Uterus (tissue), 4 donors: ENCODE results near the gene LYPD6. TPM values are rescaled to one million over a fixed set of nuclear protein-coding genes. Genes with fewer than 3 reads are reported as not detected.

Source experiments
- DNase-seq, 2 donors: peaks; one replicate each; pipeline ENCODE4 v3.0.0-alpha.2; 2019 to 2020
- H3K27ac ChIP-seq, 2 donors: fragments of 200-600 bp; sonication (generic); 1 replicate in 1 of 2; 2 replicates in 1 of 2; pipeline ENCODE4 v1.5.1; 2016 to 2018
- H3K27me3 ChIP-seq, 2 donors: fragments of 200-600 bp; sonication (generic); one replicate each; pipeline ENCODE4 v1.5.1; 2018 to 2019; ENCODE audit warnings: control low read depth in 1 of 2
- H3K36me3 ChIP-seq, 2 donors: fragments of 200-600 bp; sonication (generic); one replicate each; pipeline ENCODE4 v1.5.1; 2019; ENCODE audit warnings: control low read depth in 1 of 2
- H3K4me1 ChIP-seq, 2 donors: fragments of 200-600 bp; sonication (generic); one replicate each; pipeline ENCODE4 v1.5.1; 2018 to 2019; ENCODE audit warnings: control low read depth in 1 of 2
- H3K4me3 ChIP-seq, 2 donors: fragments of 200-600 bp; sonication (generic); 1 replicate in 1 of 2; 2 replicates in 1 of 2; pipeline ENCODE4 v1.5.1; 2018 to 2019; ENCODE audit warnings: mild to moderate bottlenecking in 1 of 2
- H3K9me3 ChIP-seq, 2 donors: fragments of 200-600 bp; sonication (generic); one replicate each; pipeline ENCODE4 v1.5.1; 2019; ENCODE audit warnings: control low read depth in 1 of 2
- CTCF ChIP-seq, 4 experiments: fragments of 200-600 bp in 2 of 4; fragments of 450-650 bp in 2 of 4; sonication (generic) in 2 of 4; IDR thresholded peaks; one replicate each; pipeline ENCODE4 v1.5.1; 2016 to 2019; ENCODE audit warnings: antibody characterized with exemption in 4 of 4, mild to moderate bottlenecking in 2 of 4, moderate library complexity in 1 of 4
- POLR2A ChIP-seq, 2 donors: fragments of 450-650 bp; IDR thresholded peaks; one replicate each; pipeline ENCODE4 v1.6.1; 2016; ENCODE audit warnings: antibody characterized with exemption in 2 of 2, mild to moderate bottlenecking in 1 of 2, moderate library complexity in 1 of 2
- intact Hi-C: fragments of 100-400 bp; cut with DNase I; formaldehyde crosslinking; loops from one replicate; pipeline ENCODE4 v1.15.1; 2023; ENCODE audit warnings: low total_unique reads
- total RNA-seq, 4 donors: library from RNA; depleted of rRNA in 3 of 4; stranded (reverse); fragments of >200 nt in 3 of 4; gene quantifications; one replicate each; pipeline versions ENCODE4 v1.1.0 to v1.2.4, GENCODE V29; 2014 to 2023
- donor health status: DM: yes; HTN: yes; CAD: no.

The LYPD6 gene
- total RNA-seq, 4 donors from 2014 or later: 0.29 to 23.7 (median 1.7) TPM

GRCh38 chr2:149357058-149357457, 26.7 kb downstream of the LYPD6 start:
- TF ChIP-seq POLR2A (IDR thresholded peaks at IDR 0.05) (no peak), CTCF (IDR thresholded peaks at IDR 0.05) (no peak)

GRCh38 chr2:149360106-149360505, 29.7 kb downstream of the LYPD6 start:
- TF ChIP-seq CTCF (IDR thresholded peaks at IDR 0.05): no peak
- no peak for TF ChIP-seq POLR2A (IDR thresholded peaks at IDR 0.05)
- intact Hi-C loops: no loop called here
- Histone ChIP-seq H3K27ac (no peak overlapping the region), H3K9me3 (no peaks in the 10 kb centered on the region), H3K27me3 (no peaks in the 10 kb centered on the region), H3K4me3 (no peak overlapping the region), H3K36me3 (no peaks in the 10 kb centered on the region), H3K4me1 (no peaks in the 10 kb centered on the region)
- no peak for DNase-seq

More at GRCh38 chr2:149357058-149357457, 26.7 kb downstream of the LYPD6 start:
- Histone ChIP-seq H3K27me3 (no peaks in the 10 kb centered on the region), H3K9me3 (no peaks in the 10 kb centered on the region), H3K36me3 (no peaks in the 10 kb centered on the region), H3K4me1 (no peaks in the 10 kb centered on the region), H3K27ac (no peak overlapping the region), H3K4me3 (no peak overlapping the region)
- DNase-seq: no peak
- intact Hi-C loops: no loop called here

GRCh38 chr2:149363958-149364357, 33.6 kb downstream of the LYPD6 start:
- intact Hi-C loops: no loop called here
- no peaks in the 10 kb centered on the region for H3K9me3 ChIP-seq
- no peaks in the 10 kb centered on the region for H3K27me3 ChIP-seq
- no peaks in the 10 kb centered on the region for H3K4me1 ChIP-seq
- no peak overlapping the region for H3K27ac ChIP-seq
- no peaks in the 10 kb centered on the region for H3K36me3 ChIP-seq
- DNase-seq: no peak
- TF ChIP-seq CTCF (IDR thresholded peaks at IDR 0.05) (no peak), POLR2A (IDR thresholded peaks at IDR 0.05) (no peak)
- H3K4me3 ChIP-seq: no peak overlapping the region

- TF ChIP-seq CTCF (IDR thresholded peaks at IDR 0.05) (no peak), POLR2A (IDR thresholded peaks at IDR 0.05) (no peak)
- intact Hi-C loops: no loop called here
- Histone ChIP-seq H3K36me3 (no peaks in the 10 kb centered on the region), H3K4me3 (no peak overlapping the region), H3K27ac (no peak overlapping the region), H3K27me3 (no peaks in the 10 kb centered on the region), H3K9me3 (no peaks in the 10 kb centered on the region), H3K4me1 (no peaks in the 10 kb centered on the region)
- DNase-seq: no peak
Measured at GRCh38 chr2:149364839-149365238, 34.5 kb downstream of the LYPD6 start.

GRCh38 chr2:149365931-149366583, 35.7 kb downstream of the LYPD6 start:
- no peaks in the 10 kb centered on the region for H3K9me3 ChIP-seq
- H3K27ac ChIP-seq: no peak overlapping the region
- no peak overlapping the region for H3K4me3 ChIP-seq
- H3K4me1 ChIP-seq: no peaks in the 10 kb centered on the region
- H3K36me3 ChIP-seq: no peaks in the 10 kb centered on the region
- DNase-seq: no peak
- intact Hi-C loops: no loop called here
- no peaks in the 10 kb centered on the region for H3K27me3 ChIP-seq
- TF ChIP-seq CTCF (IDR thresholded peaks at IDR 0.05): no peak
- no peak for TF ChIP-seq POLR2A (IDR thresholded peaks at IDR 0.05)
